ENCODE measurements around the gene MAPK11. TPM values are rescaled to one million over a fixed set of nuclear protein-coding genes. Genes with fewer than 3 reads are reported as not detected.

The MAPK11 gene
- total and polyA plus RNA-seq, 2 donors (not counting 1 experiment from before 2014, with no cell fraction given) = 8.1 to 9.9 TPM

GRCh38 chr22:50311606-50312351 is 41.6 kb upstream of the MAPK11 start:
- TF ChIP-seq EZH2 (IDR thresholded peaks at IDR 0.05; ENCODE audit: borderline replicate concordance, insufficient read depth, low read depth, low read length, poor library complexity, severe bottlenecking) = no peak
- TF ChIP-seq CTCF (IDR thresholded peaks at IDR 0.05) = no peak
- Histone ChIP-seq H3K36me3 (replicated peaks in 1 of 2; ENCODE audit: control extremely low read depth in 1 of 2, control insufficient read depth in 1 of 2, extremely low read depth in 1 of 2, insufficient read depth in 2 of 2, low read length in 1 of 2) (no peaks in the 10 kb centered on the region), H3K27me3 (replicated peaks in 1 of 4; ENCODE audit: control extremely low read depth in 1 of 4, control insufficient read depth in 3 of 4, insufficient read depth in 4 of 4, low read length in 3 of 4) (peaks cover 0 to 7% (median 1%) of the 10 kb centered on the region in 4 experiments), H3K9ac (ENCODE audit: low read length) (no peak overlapping the region), H3K79me2 (ENCODE audit: control insufficient read depth, insufficient read depth, low read length) (no peaks in the 10 kb centered on the region), H3K4me2 (replicated peaks; ENCODE audit: low read depth, low read length, poor library complexity, severe bottlenecking) (no peak overlapping the region), H4K20me1 (ENCODE audit: control insufficient read depth, insufficient read depth, low read length, poor library complexity, severe bottlenecking) (no peaks in the 10 kb centered on the region), H3K9me3 (ENCODE audit: control extremely low read depth in 1 of 3, control insufficient read depth in 2 of 3, insufficient read depth in 1 of 3, low read length in 2 of 3) (peaks cover 0 to 2% (median 0%) of the 10 kb centered on the region in 3 donors), H3K4me3 (ENCODE audit: control extremely low read depth in 1 of 5, extremely low read depth in 1 of 5, insufficient read depth in 1 of 5, low read depth in 2 of 5, low read length in 4 of 5) (no peak overlapping the region), H3K4me1 (ENCODE audit: control insufficient read depth in 2 of 2, insufficient read depth in 2 of 2, low read length in 2 of 2) (peaks cover 41 to 62% of the 10 kb centered on the region in 2 donors), H2AFZ (ENCODE audit: insufficient read depth, low read depth, low read length, poor library complexity, severe bottlenecking) (no peak overlapping the region), H3K27ac (ENCODE audit: low read length in 2 of 2) (no peak overlapping the region)
- H3K4me3 Mint-ChIP-seq = no peak overlapping the region
- H3K9me3 Mint-ChIP-seq (ENCODE audit: insufficient read depth) = no peaks in the 10 kb centered on the region
- ATAC-seq (ENCODE audit: low read depth) (no peak), DNase-seq (no peak)
- H3K27ac Mint-ChIP-seq = no peak overlapping the region
- intact Hi-C loops (cut with micrococcal nuclease) = no loop called here
- ChIA-PET CTCF (interaction anchor here (0.9 kb wide), 1 partner anchor 59 kb away, joined by 3 read pairs; no protein-coding TSS in a partner anchor), POLR2A (interaction anchor here (0.9 to 1.2 kb wide), 3 partner anchors 10 to 12 kb away, joined by 3 read pairs; no protein-coding TSS in a partner anchor)
- 79% methylated on average over 23 of the region's 23 CpGs for WGBS (ENCODE audit: insufficient coverage)
- H3K27me3 Mint-ChIP-seq = no peaks in the 10 kb centered on the region
- peaks cover 28% of the 10 kb centered on the region for H3K4me1 Mint-ChIP-seq

- WGBS (ENCODE audit: insufficient coverage) = 99% methylated on average over 16 of the region's 16 CpGs
- no peak overlapping the region for H3K27ac Mint-ChIP-seq
These were observed 40.8 kb upstream of the MAPK11 start for GRCh38 chr22:50310949-50311444.

More at GRCh38 chr22:50310949-50311444, 40.8 kb upstream of the MAPK11 start:
- peaks cover 3% of the 10 kb centered on the region for H3K27me3 Mint-ChIP-seq
- H3K9ac ChIP-seq (ENCODE audit: low read length) = no peak overlapping the region
- no peak overlapping the region for H2AFZ ChIP-seq (ENCODE audit: insufficient read depth, low read depth, low read length, poor library complexity, severe bottlenecking)
- no peak for TF ChIP-seq CTCF (IDR thresholded peaks at IDR 0.05)
- no peak for TF ChIP-seq EZH2 (IDR thresholded peaks at IDR 0.05; ENCODE audit: borderline replicate concordance, insufficient read depth, low read depth, low read length, poor library complexity, severe bottlenecking)
- peaks cover 0 to 2% (median 0%) of the 10 kb centered on the region in 3 donors for H3K9me3 ChIP-seq (ENCODE audit: control extremely low read depth in 1 of 3, control insufficient read depth in 2 of 3, insufficient read depth in 1 of 3, low read length in 2 of 3)
- no peak overlapping the region for H3K27ac ChIP-seq (ENCODE audit: low read length in 2 of 2)
- no peak overlapping the region for H3K4me2 ChIP-seq (replicated peaks; ENCODE audit: low read depth, low read length, poor library complexity, severe bottlenecking)
- H3K4me1 Mint-ChIP-seq = peaks cover 30% of the 10 kb centered on the region
- intact Hi-C loops (cut with micrococcal nuclease) = no loop called here
- H3K27me3 ChIP-seq (replicated peaks in 1 of 4; ENCODE audit: control extremely low read depth in 1 of 4, control insufficient read depth in 3 of 4, insufficient read depth in 4 of 4, low read length in 3 of 4) = peaks cover 0 to 14% (median 3%) of the 10 kb centered on the region in 4 experiments
- H3K4me3 ChIP-seq (ENCODE audit: control extremely low read depth in 1 of 5, extremely low read depth in 1 of 5, insufficient read depth in 1 of 5, low read depth in 2 of 5, low read length in 4 of 5) = no peak overlapping the region
- ChIA-PET CTCF (no interaction called here), POLR2A (interaction anchor here (1.2 kb wide), 1 partner anchor 11 kb away, joined by 3 read pairs; no protein-coding TSS in a partner anchor)
- no peaks in the 10 kb centered on the region for H3K36me3 ChIP-seq (replicated peaks in 1 of 2; ENCODE audit: control extremely low read depth in 1 of 2, control insufficient read depth in 1 of 2, extremely low read depth in 1 of 2, insufficient read depth in 2 of 2, low read length in 1 of 2)
- no peak for ATAC-seq (ENCODE audit: low read depth)
- H3K4me1 ChIP-seq (ENCODE audit: control insufficient read depth in 2 of 2, insufficient read depth in 2 of 2, low read length in 2 of 2) = peaks cover 48 to 70% of the 10 kb centered on the region in 2 donors
- H4K20me1 ChIP-seq (ENCODE audit: control insufficient read depth, insufficient read depth, low read length, poor library complexity, severe bottlenecking) = no peaks in the 10 kb centered on the region
- no peaks in the 10 kb centered on the region for H3K79me2 ChIP-seq (ENCODE audit: control insufficient read depth, insufficient read depth, low read length)
- no peak for DNase-seq
- no peak overlapping the region for H3K4me3 Mint-ChIP-seq
- no peaks in the 10 kb centered on the region for H3K9me3 Mint-ChIP-seq (ENCODE audit: insufficient read depth)

All from B cell (primary cell).